SK-N-SH treated with all-trans-retinoic acid at 6 μM for 48 hours (cell line): Measurements from ENCODE around the gene STPG3.

Source experiments
- ATAC-seq: fragments of 200-7000 bp; cut with Tn5 transposase; 3 replicates; pipeline ENCODE4 v1.9.1; 2020; ENCODE audit warnings: mild to moderate bottlenecking, moderate library complexity
- ARNTL ChIP-seq: fragments of 450-650 bp; formaldehyde crosslinking; IDR thresholded peaks from 2 replicates; pipeline ENCODE4 v1.5.0; 2020; ENCODE audit warnings: low read depth, mild to moderate bottlenecking, moderate library complexity, borderline replicate concordance
- BACH2 ChIP-seq: fragments of 250-450 bp; sonication (Bioruptor Pico); IDR thresholded peaks from 2 replicates; pipeline ENCODE4 v1.9.0; 2021; ENCODE audit warnings: mild to moderate bottlenecking, borderline replicate concordance
- CREB5 ChIP-seq: fragments of 250-450 bp; sonication (Bioruptor Pico); IDR thresholded peaks from 2 replicates; pipeline ENCODE4 v1.5.1; 2020; ENCODE audit warnings: low read depth, mild to moderate bottlenecking, moderate library complexity
- CSDC2 ChIP-seq: fragments of 250-450 bp; sonication (Bioruptor Pico); IDR thresholded peaks from 2 replicates; pipeline ENCODE4 v1.5.0; 2020; ENCODE audit warnings: mild to moderate bottlenecking, moderate library complexity
- ESRRG ChIP-seq: fragments of 250-450 bp; sonication (Bioruptor Pico); IDR thresholded peaks from 2 replicates; pipeline ENCODE4 v1.6.1; 2021; ENCODE audit warnings: mild to moderate bottlenecking
- GLIS3 ChIP-seq: fragments of 250-450 bp; sonication (Bioruptor Pico); IDR thresholded peaks from 2 replicates; pipeline ENCODE4 v1.5.0; 2020; ENCODE audit warnings: mild to moderate bottlenecking, moderate library complexity
- ISL1 ChIP-seq: fragments of 250-450 bp; sonication (Bioruptor Pico); IDR thresholded peaks from 2 replicates; pipeline ENCODE4 v2.1.2; 2022; ENCODE audit warnings: mild to moderate bottlenecking, moderate library complexity
- OSR1 ChIP-seq: fragments of 250-450 bp; sonication (Bioruptor Pico); IDR thresholded peaks from 2 replicates; pipeline ENCODE4 v1.8.0; 2022; ENCODE audit warnings: moderate library complexity, mild to moderate bottlenecking, inconsistent platforms
- POU6F1 ChIP-seq: fragments of 250-450 bp; sonication (Bioruptor Pico); IDR thresholded peaks from 2 replicates; pipeline ENCODE4 v1.8.0; 2021; ENCODE audit warnings: low read depth, mild to moderate bottlenecking, moderate library complexity, borderline replicate concordance
- PPARA ChIP-seq: fragments of 250-450 bp; sonication (Bioruptor Pico); IDR thresholded peaks from 2 replicates; pipeline ENCODE4 v1.5.0; 2020; ENCODE audit warnings: mild to moderate bottlenecking, borderline replicate concordance
- SNAI2 ChIP-seq: fragments of 250-450 bp; sonication (Bioruptor Pico); IDR thresholded peaks from 2 replicates; pipeline ENCODE4 v1.5.0; 2020; ENCODE audit warnings: mild to moderate bottlenecking, moderate library complexity
- TCF4 ChIP-seq: fragments of 250-450 bp; sonication (Bioruptor Pico); IDR thresholded peaks from 2 replicates; pipeline ENCODE4 v1.8.0; 2021; ENCODE audit warnings: mild to moderate bottlenecking, moderate library complexity, borderline replicate concordance
- TSHZ2 ChIP-seq: fragments of 250-450 bp; sonication (Bioruptor Pico); IDR thresholded peaks from 2 replicates; pipeline ENCODE4 v1.5.0; 2020; ENCODE audit warnings: mild to moderate bottlenecking, moderate library complexity
- ZC3H10 ChIP-seq: fragments of 250-450 bp; sonication (Bioruptor Pico); IDR thresholded peaks from 2 replicates; pipeline ENCODE4 v1.5.1; 2021; ENCODE audit warnings: mild to moderate bottlenecking, moderate library complexity
- ZFP30 ChIP-seq: fragments of 450-650 bp; formaldehyde crosslinking; IDR thresholded peaks from 2 replicates; pipeline ENCODE4 v1.5.0; 2022; ENCODE audit warnings: mild to moderate bottlenecking, moderate library complexity
- ZNF565 ChIP-seq: fragments of 450-650 bp; formaldehyde crosslinking; conservative IDR thresholded peaks from 2 replicates; pipeline ENCODE4 v1.5.0; 2020; ENCODE audit warnings: low read depth, mild to moderate bottlenecking, moderate library complexity
- ZNF70 ChIP-seq: fragments of 450-650 bp; formaldehyde crosslinking; IDR thresholded peaks from 2 replicates; pipeline ENCODE4 v1.5.0; 2020; ENCODE audit warnings: mild to moderate bottlenecking, moderate library complexity
- ZNF8 ChIP-seq: fragments of 450-650 bp; formaldehyde crosslinking; IDR thresholded peaks from 2 replicates; pipeline ENCODE4 v1.5.0; 2020; ENCODE audit warnings: mild to moderate bottlenecking, moderate library complexity
- TF ChIP-seq, protein P1 (sequence below): fragments of 250-450 bp; sonication (Bioruptor Pico); IDR thresholded peaks from 2 replicates; pipeline ENCODE4 v1.8.0; 2020; ENCODE audit warnings: mild to moderate bottlenecking, moderate library complexity, borderline replicate concordance

STPG3 gene

DNA sequence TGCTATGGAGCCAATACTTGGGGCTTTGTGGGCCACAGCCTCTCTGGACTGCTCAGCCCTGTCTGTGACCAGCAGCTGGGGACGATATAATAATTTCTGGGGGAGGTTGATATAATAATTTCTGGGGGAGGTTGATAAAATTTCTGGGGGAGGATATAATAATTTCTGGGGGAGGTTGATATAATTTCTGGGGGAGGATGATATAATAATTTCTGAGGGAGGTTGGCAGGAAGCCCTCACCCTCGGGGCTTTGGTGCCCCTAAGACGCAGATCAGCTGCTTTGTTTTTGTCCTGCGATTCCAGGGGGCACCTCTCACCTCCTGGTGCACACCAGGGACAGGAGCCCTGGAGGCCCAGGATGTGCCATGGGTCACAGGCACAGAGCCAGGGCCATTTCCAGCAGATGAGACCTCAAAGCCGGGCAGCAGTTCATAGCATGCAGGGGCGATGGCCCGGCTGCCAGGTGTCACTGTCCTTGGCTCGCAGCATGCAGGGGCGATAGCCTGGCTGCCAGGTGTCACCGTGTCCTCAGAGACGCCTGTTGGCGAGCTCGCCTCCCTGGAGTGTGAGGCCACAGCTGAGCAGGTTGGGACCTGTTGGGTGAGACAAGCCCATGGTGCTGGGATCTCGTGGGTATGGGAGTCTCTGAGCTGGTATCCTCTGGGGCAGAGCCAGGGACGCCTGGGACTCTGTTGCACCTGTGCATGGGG lies 22.7 kb downstream of the STPG3 start:
- ATAC-seq: no peak
- TF ChIP-seq BACH2 (CRISPR knock-in tag) (no peak), ESRRG (no peak), OSR1 (CRISPR knock-in tag) (no peak)

DNA sequence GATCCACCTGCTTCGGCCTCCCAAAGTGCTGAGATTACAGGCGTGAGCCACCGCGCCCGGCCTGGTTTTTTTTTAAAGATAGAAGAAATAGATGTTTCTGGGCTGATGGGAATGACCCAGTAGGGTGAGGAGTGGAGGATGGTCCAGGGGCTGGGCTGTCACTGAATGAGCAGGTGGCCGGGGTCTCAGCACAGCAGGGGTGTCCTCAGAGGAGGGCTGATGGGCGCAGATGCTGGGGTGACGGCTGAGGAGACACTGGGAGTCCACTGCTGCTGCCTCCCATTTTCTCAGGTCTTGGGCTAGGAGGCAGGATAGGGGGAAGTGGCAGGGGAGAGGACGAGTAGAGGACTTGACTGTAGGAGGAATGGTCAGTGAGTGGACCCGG lies 24.1 kb downstream of the STPG3 start:
- ATAC-seq: no peak
- TF ChIP-seq ZNF8 (CRISPR knock-in tag): no peak
- TF ChIP-seq TCF4: no peak
- no peak for TF ChIP-seq POU6F1
- no peak for TF ChIP-seq PPARA (CRISPR knock-in tag)
- no peak for TF ChIP-seq CSDC2 (CRISPR knock-in tag)
- TF ChIP-seq ZC3H10: no peak
- no peak for TF ChIP-seq TSHZ2 (CRISPR knock-in tag)
- no peak for TF ChIP-seq SNAI2
- no peak for TF ChIP-seq ZNF70 (CRISPR knock-in tag)
- no peak for TF ChIP-seq GLIS3
- no peak for TF ChIP-seq ZNF565 (CRISPR knock-in tag)

DNA sequence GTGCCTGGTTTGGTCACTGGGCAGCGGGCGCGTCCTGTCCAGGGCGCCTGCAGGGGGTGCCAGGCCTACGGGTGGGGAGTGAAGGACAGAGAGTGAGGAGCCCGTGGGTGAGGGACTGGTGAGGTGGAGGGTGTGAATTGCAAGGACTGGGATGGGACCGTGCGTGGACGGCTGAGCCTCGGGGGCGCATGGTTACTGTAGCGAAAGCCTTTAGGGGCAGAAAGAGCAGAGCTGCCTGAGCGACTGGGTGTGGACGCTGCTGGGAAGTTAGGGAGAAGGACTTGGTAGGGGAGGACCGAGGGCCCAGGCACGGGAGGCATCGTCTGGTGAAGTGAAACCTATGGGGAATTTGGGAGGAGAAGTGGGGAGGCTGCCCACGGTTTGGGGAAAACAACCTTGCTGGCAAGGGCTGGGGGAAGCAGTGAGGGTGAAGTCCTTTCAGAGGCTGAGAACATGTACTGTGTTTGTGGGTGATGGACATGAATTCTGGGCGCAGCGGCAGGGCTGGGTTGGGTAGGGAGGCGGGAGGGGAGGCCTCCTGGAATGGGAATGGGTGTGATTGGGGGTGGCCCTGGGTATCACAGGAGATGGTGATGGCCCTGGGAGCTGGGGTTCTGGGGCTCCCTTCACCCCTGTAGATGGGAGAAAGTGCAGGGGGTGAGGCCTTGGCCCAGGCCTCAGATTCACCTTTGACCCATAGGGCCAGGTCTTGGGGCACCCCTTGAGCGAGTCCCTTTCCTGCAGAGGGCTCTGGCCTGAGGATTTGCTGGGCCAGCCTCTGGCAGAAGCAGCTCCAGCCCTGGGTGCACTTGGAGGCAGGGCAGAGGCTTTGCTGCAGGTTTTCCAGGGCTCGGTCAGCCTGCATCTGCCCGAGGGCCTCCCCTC lies 24.7 kb downstream of the STPG3 start:
- no peak for TF ChIP-seq GLIS3
- no peak for TF ChIP-seq TSHZ2 (CRISPR knock-in tag)
- TF ChIP-seq ZFP30 (CRISPR knock-in tag): no peak
- TF ChIP-seq ZNF565 (CRISPR knock-in tag): no peak
- TF ChIP-seq ARNTL: no peak
- no peak for TF ChIP-seq CREB5 (CRISPR knock-in tag)
- no peak for TF ChIP-seq ESRRG
- no peak for TF ChIP-seq ISL1 (CRISPR knock-in tag)
- no peak for TF ChIP-seq POU6F1
- TF ChIP-seq CSDC2 (CRISPR knock-in tag): no peak
- TF ChIP-seq, protein P1, sequence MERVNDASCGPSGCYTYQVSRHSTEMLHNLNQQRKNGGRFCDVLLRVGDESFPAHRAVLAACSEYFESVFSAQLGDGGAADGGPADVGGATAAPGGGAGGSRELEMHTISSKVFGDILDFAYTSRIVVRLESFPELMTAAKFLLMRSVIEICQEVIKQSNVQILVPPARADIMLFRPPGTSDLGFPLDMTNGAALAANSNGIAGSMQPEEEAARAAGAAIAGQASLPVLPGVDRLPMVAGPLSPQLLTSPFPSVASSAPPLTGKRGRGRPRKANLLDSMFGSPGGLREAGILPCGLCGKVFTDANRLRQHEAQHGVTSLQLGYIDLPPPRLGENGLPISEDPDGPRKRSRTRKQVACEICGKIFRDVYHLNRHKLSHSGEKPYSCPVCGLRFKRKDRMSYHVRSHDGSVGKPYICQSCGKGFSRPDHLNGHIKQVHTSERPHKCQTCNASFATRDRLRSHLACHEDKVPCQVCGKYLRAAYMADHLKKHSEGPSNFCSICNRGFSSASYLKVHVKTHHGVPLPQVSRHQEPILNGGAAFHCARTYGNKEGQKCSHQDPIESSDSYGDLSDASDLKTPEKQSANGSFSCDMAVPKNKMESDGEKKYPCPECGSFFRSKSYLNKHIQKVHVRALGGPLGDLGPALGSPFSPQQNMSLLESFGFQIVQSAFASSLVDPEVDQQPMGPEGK (CRISPR knock-in tag): no peak
- no peak for TF ChIP-seq PPARA (CRISPR knock-in tag)
- TF ChIP-seq, all 23 proteins: peak for 0
- ATAC-seq: no peak
